Smooth muscle cell (in vitro differentiated cells): ENCODE results near the gene SMARCB1. TPM values are rescaled to one million over a fixed set of nuclear protein-coding genes. Genes with fewer than 3 reads are reported as not detected.
A peak's percentile ranks its signal among the peaks of the same experiment; 100 is the strongest.

ENCODE experiments used
- DNase-seq: peaks from one replicate; lab custom pipeline; 2025; ENCODE audit not compliant: unreplicated experiment; lab: John Stamatoyannopoulos, UW
- H2AFZ ChIP-seq: fragments of 200-600 bp; sonication (generic); 2 replicates; pipeline ENCODE4 v1.6.0; 2016; ENCODE audit warnings: antibody characterized with exemption, low read depth, mild to moderate bottlenecking
- H3F3A ChIP-seq: fragments of 200-600 bp; sonication (generic); 2 replicates; pipeline ENCODE4 v1.6.0; 2017; ENCODE audit warnings: antibody characterized with exemption, low read depth
- H3K27ac ChIP-seq: fragments of 200-600 bp; sonication (generic); 2 replicates; pipeline ENCODE4 v1.5.1; 2016; ENCODE audit warnings: low read depth, mild to moderate bottlenecking
- H3K27me3 ChIP-seq: fragments of 200-600 bp; sonication (generic); 2 replicates; pipeline ENCODE4 v1.6.1; 2016; ENCODE audit warnings: low read depth, mild to moderate bottlenecking
- H3K36me3 ChIP-seq: fragments of 200-600 bp; sonication (generic); 2 replicates; pipeline ENCODE4 v1.5.1; 2016; ENCODE audit warnings: low read depth
- H3K4me1 ChIP-seq: fragments of 200-600 bp; sonication (generic); 2 replicates; pipeline ENCODE4 v1.5.1; 2016; ENCODE audit warnings: low read depth
- H3K4me2 ChIP-seq: fragments of 200-600 bp; sonication (generic); 2 replicates; pipeline ENCODE4 v1.6.0; 2016; ENCODE audit warnings: mild to moderate bottlenecking
- H3K4me3 ChIP-seq: fragments of 200-600 bp; sonication (generic); 2 replicates; pipeline ENCODE4 v1.5.1; 2016; ENCODE audit warnings: mild to moderate bottlenecking
- H3K79me2 ChIP-seq: fragments of 200-600 bp; sonication (generic); 2 replicates; pipeline ENCODE4 v1.6.0; 2016; ENCODE audit warnings: low read depth, mild to moderate bottlenecking
- H3K9ac ChIP-seq: fragments of 200-600 bp; sonication (generic); 2 replicates; pipeline ENCODE4 v1.6.0; 2016; ENCODE audit warnings: low read depth
- H3K9me3 ChIP-seq: fragments of 200-600 bp; sonication (generic); replicated peaks from 2 replicates; pipeline ENCODE4 v1.5.1; 2016; ENCODE audit warnings: low read depth
- H4K20me1 ChIP-seq: fragments of 200-600 bp; sonication (generic); 2 replicates; pipeline ENCODE4 v1.6.0; 2016; ENCODE audit warnings: low read depth
- CTCF ChIP-seq: fragments of 200-600 bp; sonication (generic); IDR thresholded peaks from 2 replicates; pipeline ENCODE4 v1.5.1; 2017; ENCODE audit warnings: borderline replicate concordance, mild to moderate bottlenecking, antibody characterized with exemption; ENCODE audit not compliant: insufficient read depth, poor library complexity, severe bottlenecking
- WGBS: methylation state at CpG from one replicate; pipeline ENCODE4 v1.1.7; 2016; ENCODE audit warnings: low lambda C conversion rate; 5-methylcytosine and 5-hydroxymethylcytosine counted together
- polyA plus RNA-seq: library from polyadenylated mRNA; unstranded; fragments of >200 nt; fragmentation: Nextera tagmentation; extraction: Ambion mirVana; gene quantifications from 2 replicates; pipeline ENCODE4 v1.2.1, GENCODE V29; 2016
- total RNA-seq: library from RNA; depleted of rRNA; stranded (reverse); fragments of >200 nt; gene quantifications from 2 replicates; pipeline ENCODE4 v1.2.3, GENCODE V29; 2014

SMARCB1 gene
- total and polyA plus RNA-seq, 2 experiments from 2014 or later, result 65.8 to 124 TPM

- peaks cover 25% of the 10 kb centered on the region for H3K4me1 ChIP-seq
- no peaks in the 10 kb centered on the region for H4K20me1 ChIP-seq
- no peak overlapping the region for H2AFZ ChIP-seq
- no peak for DNase-seq
- H3K79me2 ChIP-seq, result no peaks in the 10 kb centered on the region
- H3K36me3 ChIP-seq, result no peaks in the 10 kb centered on the region
- H3K4me3 ChIP-seq, result no peak overlapping the region
- H3K4me2 ChIP-seq, result no peak overlapping the region
- WGBS, result 73% methylated on average over 9 of the region's 9 CpGs
- no peaks in the 10 kb centered on the region for H3K27me3 ChIP-seq
- H3K9ac ChIP-seq, result no peak overlapping the region
- TF ChIP-seq CTCF, result no peak
- H3F3A ChIP-seq, result no peaks in the 10 kb centered on the region
- H3K27ac ChIP-seq, result peak overlapping the region; percentile 72
- no peaks in the 10 kb centered on the region for H3K9me3 ChIP-seq
These were observed 58.7 kb downstream of the SMARCB1 start for GRCh38 chr22:23845265-23846080.

- Histone ChIP-seq H3K36me3 (no peaks in the 10 kb centered on the region), H3K9ac (no peak overlapping the region), H3K4me1 (peaks cover 25% of the 10 kb centered on the region), H3K27ac (peak overlapping the region; percentile 72), H3K4me3 (no peak overlapping the region), H4K20me1 (no peaks in the 10 kb centered on the region), H2AFZ (no peak overlapping the region), H3K27me3 (no peaks in the 10 kb centered on the region), H3K79me2 (no peaks in the 10 kb centered on the region), H3K4me2 (no peak overlapping the region), H3F3A (no peaks in the 10 kb centered on the region), H3K9me3 (no peaks in the 10 kb centered on the region)
- no peak for DNase-seq
- no peak for TF ChIP-seq CTCF
- 82% methylated on average over 7 of the region's 7 CpGs for WGBS
These were observed 59.3 kb downstream of the SMARCB1 start for GRCh38 chr22:23846081-23846469.

GRCh38 chr22:23847310-23847920 is 60.6 kb downstream of the SMARCB1 start:
- no peak for TF ChIP-seq CTCF
- no peaks in the 10 kb centered on the region for H3K27me3 ChIP-seq
- no peaks in the 10 kb centered on the region for H3K79me2 ChIP-seq
- no peak overlapping the region for H3K9ac ChIP-seq
- H3K4me2 ChIP-seq, result no peak overlapping the region
- no peaks in the 10 kb centered on the region for H3F3A ChIP-seq
- no peaks in the 10 kb centered on the region for H3K9me3 ChIP-seq
- H3K36me3 ChIP-seq, result no peaks in the 10 kb centered on the region
- no peak overlapping the region for H2AFZ ChIP-seq
- H3K4me3 ChIP-seq, result no peak overlapping the region
- no peak for DNase-seq
- WGBS, result 93% methylated on average over 17 of the region's 18 CpGs
- peaks cover 25% of the 10 kb centered on the region for H3K4me1 ChIP-seq
- no peaks in the 10 kb centered on the region for H4K20me1 ChIP-seq
- H3K27ac ChIP-seq, result peak overlapping the region; percentile 72
